Measurements from ENCODE around the gene ZEB1.

DNA sequence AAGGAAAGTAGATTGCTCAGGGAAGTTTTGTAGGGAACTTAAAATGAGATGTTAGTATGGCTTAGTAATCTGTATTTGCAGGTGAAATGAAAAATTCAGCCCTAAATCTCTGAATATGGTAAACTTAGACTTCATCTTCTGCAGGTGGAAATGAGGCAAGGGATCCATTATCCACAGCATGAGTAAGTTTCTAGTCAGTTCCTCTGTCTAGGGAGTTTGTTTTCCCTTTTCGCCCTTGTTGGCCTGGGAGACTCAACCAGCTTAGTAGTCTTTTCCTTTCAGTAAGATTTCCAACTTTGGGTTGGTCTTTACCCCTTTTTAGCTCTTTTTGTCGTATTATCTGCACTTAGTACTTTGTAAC, 65.6 kb downstream of the ZEB1 start:
- TF ChIP-seq, protein P1, sequence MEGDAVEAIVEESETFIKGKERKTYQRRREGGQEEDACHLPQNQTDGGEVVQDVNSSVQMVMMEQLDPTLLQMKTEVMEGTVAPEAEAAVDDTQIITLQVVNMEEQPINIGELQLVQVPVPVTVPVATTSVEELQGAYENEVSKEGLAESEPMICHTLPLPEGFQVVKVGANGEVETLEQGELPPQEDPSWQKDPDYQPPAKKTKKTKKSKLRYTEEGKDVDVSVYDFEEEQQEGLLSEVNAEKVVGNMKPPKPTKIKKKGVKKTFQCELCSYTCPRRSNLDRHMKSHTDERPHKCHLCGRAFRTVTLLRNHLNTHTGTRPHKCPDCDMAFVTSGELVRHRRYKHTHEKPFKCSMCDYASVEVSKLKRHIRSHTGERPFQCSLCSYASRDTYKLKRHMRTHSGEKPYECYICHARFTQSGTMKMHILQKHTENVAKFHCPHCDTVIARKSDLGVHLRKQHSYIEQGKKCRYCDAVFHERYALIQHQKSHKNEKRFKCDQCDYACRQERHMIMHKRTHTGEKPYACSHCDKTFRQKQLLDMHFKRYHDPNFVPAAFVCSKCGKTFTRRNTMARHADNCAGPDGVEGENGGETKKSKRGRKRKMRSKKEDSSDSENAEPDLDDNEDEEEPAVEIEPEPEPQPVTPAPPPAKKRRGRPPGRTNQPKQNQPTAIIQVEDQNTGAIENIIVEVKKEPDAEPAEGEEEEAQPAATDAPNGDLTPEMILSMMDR (conservative IDR thresholded peaks at IDR 0.05; ENCODE audit: low read depth, low read length) = no peak
- no peak for TF ChIP-seq POLR2A (IDR thresholded peaks at IDR 0.05; ENCODE audit: low read depth, low read length)
- TF ChIP-seq, protein P2, sequence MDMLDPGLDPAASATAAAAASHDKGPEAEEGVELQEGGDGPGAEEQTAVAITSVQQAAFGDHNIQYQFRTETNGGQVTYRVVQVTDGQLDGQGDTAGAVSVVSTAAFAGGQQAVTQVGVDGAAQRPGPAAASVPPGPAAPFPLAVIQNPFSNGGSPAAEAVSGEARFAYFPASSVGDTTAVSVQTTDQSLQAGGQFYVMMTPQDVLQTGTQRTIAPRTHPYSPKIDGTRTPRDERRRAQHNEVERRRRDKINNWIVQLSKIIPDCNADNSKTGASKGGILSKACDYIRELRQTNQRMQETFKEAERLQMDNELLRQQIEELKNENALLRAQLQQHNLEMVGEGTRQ (IDR thresholded peaks at IDR 0.05; ENCODE audit: low read depth, low read length) = no peak
- TF ChIP-seq CEBPB (IDR thresholded peaks at IDR 0.05; ENCODE audit: low read depth, low read length) = no peak
- TF ChIP-seq, protein P3, sequence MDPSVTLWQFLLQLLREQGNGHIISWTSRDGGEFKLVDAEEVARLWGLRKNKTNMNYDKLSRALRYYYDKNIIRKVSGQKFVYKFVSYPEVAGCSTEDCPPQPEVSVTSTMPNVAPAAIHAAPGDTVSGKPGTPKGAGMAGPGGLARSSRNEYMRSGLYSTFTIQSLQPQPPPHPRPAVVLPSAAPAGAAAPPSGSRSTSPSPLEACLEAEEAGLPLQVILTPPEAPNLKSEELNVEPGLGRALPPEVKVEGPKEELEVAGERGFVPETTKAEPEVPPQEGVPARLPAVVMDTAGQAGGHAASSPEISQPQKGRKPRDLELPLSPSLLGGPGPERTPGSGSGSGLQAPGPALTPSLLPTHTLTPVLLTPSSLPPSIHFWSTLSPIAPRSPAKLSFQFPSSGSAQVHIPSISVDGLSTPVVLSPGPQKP (IDR thresholded peaks at IDR 0.05; ENCODE audit: borderline replicate concordance, low read depth, low read length) = no peak
- no peak for TF ChIP-seq BHLHE40 (IDR thresholded peaks at IDR 0.05; ENCODE audit: low read depth, low read length)
- TF ChIP-seq RFX5 (IDR thresholded peaks at IDR 0.05; ENCODE audit: low read depth, low read length) = no peak
- TF ChIP-seq SMC3 (IDR thresholded peaks at IDR 0.05; ENCODE audit: low read depth, low read length) = no peak
